ENCODE measurements around the gene DCLK3.

GRCh38 chr3:36662626-36663025 is 101.7 kb downstream of the DCLK3 start:
- TF ChIP-seq CTCF (IDR thresholded peaks at IDR 0.05 in 4 of 5, conservative IDR thresholded peaks at IDR 0.05 in 1 of 5) (no peak), POLR2A (IDR thresholded peaks at IDR 0.05) (no peak)
